ENCODE data around the gene GRB10.

Gene GRB10

GRCh38 chr7:50803359-50804337 is 21.0 kb upstream of the GRB10 start:
- DNase-seq (ENCODE audit: low read depth, low spot score), result no peak

GRCh38 chr7:50801907-50802306 is 19.2 kb upstream of the GRB10 start:
- DNase-seq (ENCODE audit: low read depth, low spot score), result no peak

GRCh38 chr7:50799873-50800272 is 17.2 kb upstream of the GRB10 start:
- DNase-seq (ENCODE audit: low read depth, low spot score), result no peak

- no peak for DNase-seq (ENCODE audit: low read depth, low spot score)
Observed at GRCh38 chr7:50798126-50798525, 15.4 kb upstream of the GRB10 start.

GRCh38 chr7:50795831-50796230 is 13.1 kb upstream of the GRB10 start:
- no peak for DNase-seq (ENCODE audit: low read depth, low spot score)

- DNase-seq (ENCODE audit: low read depth, low spot score), result no peak
Observed at GRCh38 chr7:50795253-50795652, 12.6 kb upstream of the GRB10 start.

GRCh38 chr7:50793947-50794570 is 11.4 kb upstream of the GRB10 start:
- DNase-seq (ENCODE audit: low read depth, low spot score), result no peak

- no peak for DNase-seq (ENCODE audit: low read depth, low spot score)
Observed at GRCh38 chr7:50793120-50793946, 10.6 kb upstream of the GRB10 start.

- DNase-seq (ENCODE audit: low read depth, low spot score), result no peak
Observed at GRCh38 chr7:50792342-50793119, 9.8 kb upstream of the GRB10 start.

- DNase-seq (ENCODE audit: low read depth, low spot score), result no peak
Observed at GRCh38 chr7:50791938-50792341, 9.2 kb upstream of the GRB10 start.

GRCh38 chr7:50791363-50791937 is 8.8 kb upstream of the GRB10 start:
- DNase-seq (ENCODE audit: low read depth, low spot score), result no peak

- DNase-seq (ENCODE audit: low read depth, low spot score), result no peak
Observed at GRCh38 chr7:50790381-50790780, 7.7 kb upstream of the GRB10 start.

- DNase-seq (ENCODE audit: low read depth, low spot score), result no peak
Observed at GRCh38 chr7:50788382-50788781, 5.7 kb upstream of the GRB10 start.

GRCh38 chr7:50787825-50788224 is 5.1 kb upstream of the GRB10 start:
- no peak for DNase-seq (ENCODE audit: low read depth, low spot score)

GRCh38 chr7:50785346-50785745 is 2.6 kb upstream of the GRB10 start:
- DNase-seq (ENCODE audit: low read depth, low spot score), result no peak

- no peak for DNase-seq (ENCODE audit: low read depth, low spot score)
Observed at GRCh38 chr7:50783801-50784507, 1.3 kb upstream of the GRB10 start.

- no peak for DNase-seq (ENCODE audit: low read depth, low spot score)
Observed at GRCh38 chr7:50783303-50783702, 607 bp upstream of the GRB10 start.

- no peak for DNase-seq (ENCODE audit: low read depth, low spot score)
Observed at GRCh38 chr7:50781381-50782293, 1.1 kb downstream of the GRB10 start.

- DNase-seq (ENCODE audit: low read depth, low spot score), result no peak
Observed at GRCh38 chr7:50780436-50780835, 2.3 kb downstream of the GRB10 start.

All from iPS DF 19.7 (cell line).